HCT116 (cell line): Measurements from ENCODE around the gene MYL4. TPM values are rescaled to one million over a fixed set of nuclear protein-coding genes. Genes with fewer than 3 reads are reported as not detected.

ENCODE experiments used
- ATAC-seq: fragments of 200-7000 bp; cut with Tn5 transposase; 2 replicates; pipeline ENCODE4 v1.9.1; 2020; ENCODE audit warnings: mild to moderate bottlenecking, moderate library complexity
- BruUV-seq: library from RNA; stranded (reverse); fragments of 400-500 nt; replicated peaks from 2 replicates; lab custom pipeline; 2021; lab: Mats Ljungman, UMichigan
- CTCF ChIA-PET: fragments of 300-600 bp; sonication (Branson Sonifier 250); formaldehyde crosslinking; loops from one replicate; lab custom pipeline; 2021; ENCODE audit warnings: antibody characterized with exemption; lab: Charles Lee
- POLR2A ChIA-PET: fragments of 300-600, 350-600 bp; sonication (Branson Sonifier 250); formaldehyde crosslinking; loops from one replicate; lab custom pipeline; 2021; ENCODE audit warnings: antibody characterized with exemption; lab: Charles Lee
- RAD21 ChIA-PET, 2 experiments: fragments of 300-600 bp; sonication (Branson Sonifier 250); formaldehyde crosslinking; loops; one replicate each; lab custom pipeline; 2023; ENCODE audit warnings: low total read pairs in 2 of 2; ENCODE audit not compliant: uncharacterized antibody in 2 of 2, unreplicated experiment in 2 of 2, low non-redundant PET in 1 of 2; lab: Charles Lee
- DNase-seq: peaks from one replicate; pipeline ENCODE4 v3.0.0-alpha.2; 2010; ENCODE audit warnings: low read depth, low spot score
- H2AFZ ChIP-seq: fragments of 200-600 bp; shearing (Covaris generic), sonication (generic); 2 replicates; pipeline ENCODE4 v1.6.1; 2017; ENCODE audit warnings: low read depth, mixed run types, mixed read lengths, antibody characterized with exemption, low read length; ENCODE audit not compliant: poor library complexity, severe bottlenecking
- H3K27ac ChIP-seq: 2 replicates; pipeline ENCODE4 v1.5.1; 2012; ENCODE audit warnings: low read depth, low read length
- H3K27me3 ChIP-seq: fragments of 200-600 bp; sonication (generic); 2 replicates; pipeline ENCODE4 v1.6.1; 2016; ENCODE audit warnings: mixed run types, low read length, mixed read lengths; ENCODE audit not compliant: insufficient read depth
- H3K36me3 ChIP-seq, 2 experiments: fragments of 200-500 bp in 1 of 2; fragments of 200-600 bp in 1 of 2; sonication (Bioruptor generic) in 1 of 2; sonication (generic) in 1 of 2; 2 replicates each; pipeline versions ENCODE4 v1.5.1 to v1.6.1; 2014 to 2016; ENCODE audit warnings: low read length in 2 of 2, inconsistent platforms in 1 of 2, mixed read lengths in 1 of 2, mixed run types in 1 of 2; ENCODE audit not compliant: insufficient read depth in 2 of 2, control insufficient read depth in 1 of 2
- H3K4me1 ChIP-seq, 2 experiments: fragments of 200-600 bp in 1 of 2; sonication (generic) in 1 of 2; 2 replicates each; pipeline versions ENCODE4 v1.5.1 to v1.6.1; 2012 to 2017; ENCODE audit warnings: low read length in 2 of 2, inconsistent platforms in 1 of 2, mild to moderate bottlenecking in 1 of 2, mixed read lengths in 1 of 2, mixed run types in 1 of 2, moderate library complexity in 1 of 2; ENCODE audit not compliant: insufficient read depth in 2 of 2, control insufficient read depth in 1 of 2
- H3K4me2 ChIP-seq: fragments of 200-600 bp; sonication (generic); 2 replicates; pipeline ENCODE4 v1.6.1; 2017; ENCODE audit warnings: mixed run types, low read length, mixed read lengths
- H3K4me3 ChIP-seq, 2 experiments: fragments of 200-600 bp in 1 of 2; sonication (generic) in 1 of 2; replicated peaks in 1 of 2; 2 replicates each; pipeline ENCODE4 v1.5.1; 2011 to 2016; ENCODE audit warnings: low read length in 2 of 2, control low read depth in 1 of 2, low read depth in 1 of 2, mild to moderate bottlenecking in 1 of 2, mixed read lengths in 1 of 2, mixed run types in 1 of 2
- H3K79me2 ChIP-seq: fragments of 200-600 bp; sonication (generic); 2 replicates; pipeline ENCODE4 v1.6.1; 2017; ENCODE audit warnings: mild to moderate bottlenecking, mixed run types, low read length, moderate library complexity, mixed read lengths; ENCODE audit not compliant: insufficient read depth
- H3K9ac ChIP-seq: fragments of 200-600 bp; sonication (generic); 2 replicates; pipeline ENCODE4 v1.6.1; 2016; ENCODE audit warnings: low read length, mixed read lengths
- H3K9me2 ChIP-seq: fragments of 200-600 bp; sonication (generic), shearing (Covaris generic); 2 replicates; pipeline ENCODE4 v1.6.1; 2017; ENCODE audit warnings: mixed run types, mild to moderate bottlenecking, moderate library complexity; ENCODE audit not compliant: insufficient read depth
- H3K9me3 ChIP-seq, 2 experiments: fragments of 200-500 bp in 1 of 2; fragments of 200-600 bp in 1 of 2; sonication (Bioruptor generic) in 1 of 2; sonication (generic) in 1 of 2; 2 replicates each; pipeline ENCODE4 v1.6.1; 2014 to 2017; ENCODE audit warnings: low read length in 2 of 2, mixed read lengths in 2 of 2, inconsistent platforms in 1 of 2, low read depth in 1 of 2, mild to moderate bottlenecking in 1 of 2, mixed run types in 1 of 2, moderate library complexity in 1 of 2; ENCODE audit not compliant: control insufficient read depth in 1 of 2, insufficient read depth in 1 of 2
- H4K20me1 ChIP-seq: fragments of 200-600 bp; sonication (generic), shearing (Covaris generic); 2 replicates; pipeline ENCODE4 v1.6.1; 2017; ENCODE audit warnings: mixed run types, mild to moderate bottlenecking, moderate library complexity; ENCODE audit not compliant: insufficient read depth
- ATF3 ChIP-seq: IDR thresholded peaks from 2 replicates; pipeline ENCODE4 v1.6.1; 2012
- CEBPB ChIP-seq: IDR thresholded peaks from 2 replicates; pipeline ENCODE4 v1.6.1; 2012; ENCODE audit warnings: low read depth
- EGR1 ChIP-seq: IDR thresholded peaks from 2 replicates; pipeline ENCODE4 v1.6.1; 2012; ENCODE audit warnings: low read depth
- ELF1 ChIP-seq: IDR thresholded peaks from 2 replicates; pipeline ENCODE4 v1.6.1; 2012; ENCODE audit warnings: low read depth, borderline replicate concordance
- EZH2phosphoT487 ChIP-seq: fragments of 200-600 bp; IDR thresholded peaks from 2 replicates; pipeline ENCODE4 v1.6.1; 2018; ENCODE audit warnings: antibody characterized with exemption, borderline replicate concordance
- MAX ChIP-seq: IDR thresholded peaks from 2 replicates; pipeline ENCODE4 v1.6.1; 2012
- SRF ChIP-seq: IDR thresholded peaks from 2 replicates; pipeline ENCODE4 v1.6.1; 2012; ENCODE audit warnings: low read depth
- ZBTB33 ChIP-seq: IDR thresholded peaks from 2 replicates; pipeline ENCODE4 v1.6.1; 2011; ENCODE audit warnings: mild to moderate bottlenecking, low read length, moderate library complexity; ENCODE audit not compliant: insufficient replicate concordance; ENCODE audit errors: extremely low read depth
- ZFX ChIP-seq: fragments of 450-650 bp; IDR thresholded peaks from 2 replicates; pipeline ENCODE4 v1.6.1; 2017
- intact Hi-C: fragments of 100-400 bp; cut with micrococcal nuclease; formaldehyde crosslinking; loops from 2 replicates; pipeline ENCODE4 v1.10.0; 2022
- total RNA-seq: library from RNA; stranded (reverse); gene quantifications from one replicate; pipeline ENCODE4 v1.2.1, GENCODE V29; 2021; ENCODE audit not compliant: unreplicated experiment

Gene MYL4
- total RNA-seq, 1 experiment from 2014 or later = 0.32 TPM

- DNase-seq (no peak), ATAC-seq (no peak)
- H3K27ac ChIP-seq = no peak overlapping the region
- H3K9me2 ChIP-seq = no peaks in the 10 kb centered on the region
- TF ChIP-seq ELF1 (no peak), ATF3 (no peak), CEBPB (no peak), ZFX (no peak), EZH2phosphoT487 (no peak), EGR1 (no peak), MAX (no peak), ZBTB33 (no peak), SRF (no peak)
- H3K4me1 ChIP-seq = peaks cover 6 to 8% of the 10 kb centered on the region in 2 experiments
- H3K4me3 ChIP-seq = no peak overlapping the region
- no peaks in the 10 kb centered on the region for H3K79me2 ChIP-seq
- RAD21 ChIA-PET = no interaction called here
- POLR2A ChIA-PET = no interaction called here
- H4K20me1 ChIP-seq = no peaks in the 10 kb centered on the region
- CTCF ChIA-PET = interaction anchor here (0.8 kb wide), 1 partner anchor 9 kb away, joined by 3 read pairs; no protein-coding TSS in a partner anchor
- no peaks in the 10 kb centered on the region; a peak in 1 of 4 replicates for H3K9me3 ChIP-seq
- H3K27me3 ChIP-seq = no peaks in the 10 kb centered on the region
- H3K9ac ChIP-seq = no peak overlapping the region
- intact Hi-C loops = no loop called here
- H3K36me3 ChIP-seq = no peaks in the 10 kb centered on the region
- no peak overlapping the region for H2AFZ ChIP-seq
- no peak overlapping the region for H3K4me2 ChIP-seq
- BruUV-seq = no TSS peak
These were observed 11.4 kb downstream of the MYL4 start for GRCh38 chr17:47220531-47220999.
